HG03064 (cell line): ENCODE data around the gene MAPK1.
A peak's percentile ranks its signal among the peaks of the same experiment; 100 is the strongest.
"Not testable (repeated sequence)": the region's sequence is repeated elsewhere in the genome, so short reads cannot be mapped to it uniquely, and the experiment has no call there.

Experiments used
- ATAC-seq: cut with Tn5 transposase; IDR thresholded peaks from one replicate; pipeline ENCODE4 v1.9.1; 2021; ENCODE audit warnings: low read depth; ENCODE audit not compliant: unreplicated experiment

MAPK1 gene

DNA sequence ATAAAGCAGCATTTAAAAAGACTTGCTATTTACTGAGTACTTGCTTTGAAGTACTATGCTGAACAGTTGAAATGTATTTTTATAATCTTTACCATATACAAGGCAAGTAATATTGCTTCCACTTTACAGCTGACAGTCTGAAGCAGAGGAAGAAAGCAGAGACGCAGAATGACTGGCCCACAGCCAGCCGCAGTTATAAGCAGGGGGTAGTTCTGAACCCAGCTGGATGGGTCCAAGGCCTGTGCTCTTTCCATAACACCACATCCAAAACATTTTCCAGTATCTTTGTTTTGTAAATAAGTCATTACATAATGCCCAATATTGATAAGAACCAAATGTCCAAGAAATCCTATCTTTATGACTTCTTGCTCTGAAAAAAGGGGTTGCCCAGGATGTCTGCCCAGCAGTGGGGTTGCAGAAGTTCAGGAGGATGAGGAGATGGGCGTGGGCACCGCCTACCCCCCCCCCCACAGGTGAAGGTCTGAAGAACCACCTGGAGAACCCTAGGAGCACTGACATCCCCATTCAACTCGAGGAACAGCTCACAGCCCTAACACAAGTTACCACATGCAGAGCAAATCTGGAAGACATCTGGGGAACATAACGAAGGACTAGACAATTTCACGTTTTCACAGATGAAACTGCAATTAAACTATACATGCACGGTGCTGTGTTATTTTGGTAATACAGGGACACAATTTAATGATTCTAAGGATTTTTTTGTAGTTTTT is 107.6 kb downstream of the MAPK1 start:
- ATAC-seq = no peak

DNA sequence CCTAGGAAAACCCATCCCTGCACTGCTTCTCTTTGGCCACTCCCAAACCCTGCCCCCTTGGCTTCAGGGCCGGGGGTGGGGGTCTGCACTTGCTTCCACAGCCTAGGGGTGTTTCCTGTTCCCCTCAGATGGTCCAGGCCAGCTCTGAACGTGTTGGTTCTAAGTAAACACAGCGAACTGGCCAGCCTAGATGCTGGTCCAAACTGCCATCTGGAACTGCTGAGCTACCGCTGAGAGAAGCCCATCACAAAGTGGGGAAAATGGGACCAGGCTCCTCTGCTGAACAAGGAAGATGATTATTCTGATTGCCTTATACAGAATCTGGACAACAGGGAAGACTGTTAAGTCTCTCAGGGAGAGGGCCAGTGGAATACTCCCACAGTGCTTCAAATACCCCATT is 108.4 kb downstream of the MAPK1 start:
- ATAC-seq = no peak

DNA sequence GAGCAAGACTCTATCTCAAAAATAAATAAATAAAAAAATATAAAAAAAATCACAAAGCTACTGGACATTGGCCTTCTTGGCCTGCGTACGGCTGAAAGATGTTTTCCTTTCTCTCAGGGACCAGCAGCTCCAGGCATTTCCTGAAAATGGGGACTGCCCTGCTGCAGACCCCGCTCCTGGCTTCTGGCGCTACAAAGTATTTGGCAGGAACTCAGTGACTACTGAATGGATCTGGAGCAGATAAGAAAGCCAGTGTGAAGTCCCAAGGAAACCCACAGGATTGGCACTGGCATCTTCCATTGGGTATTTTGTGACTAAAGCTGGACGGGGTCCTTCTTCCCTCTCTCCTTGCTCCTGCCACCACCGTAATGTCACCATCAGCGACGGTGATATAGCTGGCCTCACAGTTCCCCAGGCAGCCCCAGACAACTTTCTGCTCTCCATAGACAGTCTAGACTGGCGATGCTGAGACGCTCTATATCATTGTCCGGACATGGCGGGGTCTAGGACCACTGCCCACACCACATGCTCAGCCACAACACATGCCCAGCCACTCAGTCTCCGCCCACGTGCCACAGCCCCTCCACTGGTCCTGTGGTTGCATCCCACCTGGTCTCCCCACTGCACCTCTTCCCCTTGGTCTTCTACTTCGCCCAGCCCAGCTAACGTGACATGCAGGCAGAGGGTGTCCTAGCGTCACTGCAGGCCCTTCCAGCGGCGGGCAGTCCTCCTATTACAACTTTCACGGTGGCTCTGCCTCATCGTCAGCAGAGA is 109.2 kb downstream of the MAPK1 start:
- no peak for ATAC-seq

DNA sequence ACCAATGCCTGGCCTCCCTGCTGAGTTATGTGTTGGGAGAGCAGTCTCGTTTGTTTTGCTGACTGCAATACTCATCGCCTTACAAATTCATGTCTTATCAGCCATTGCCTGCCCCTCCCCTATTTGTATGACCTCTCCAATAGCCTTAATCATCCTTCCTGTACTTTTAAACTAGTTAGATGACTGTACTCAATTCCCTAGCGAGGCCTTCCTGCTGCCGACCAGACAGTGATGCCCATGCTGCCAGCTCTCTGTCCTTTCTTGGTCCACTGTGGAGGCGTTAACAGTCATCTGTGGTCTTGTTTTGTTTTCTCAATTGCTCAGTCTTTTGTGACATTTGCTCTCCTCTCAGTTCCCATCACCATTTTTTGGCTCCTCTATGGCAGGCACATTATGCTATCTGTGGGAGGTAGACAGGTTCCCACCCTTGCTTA is 111.6 kb downstream of the MAPK1 start:
- no peak for ATAC-seq

DNA sequence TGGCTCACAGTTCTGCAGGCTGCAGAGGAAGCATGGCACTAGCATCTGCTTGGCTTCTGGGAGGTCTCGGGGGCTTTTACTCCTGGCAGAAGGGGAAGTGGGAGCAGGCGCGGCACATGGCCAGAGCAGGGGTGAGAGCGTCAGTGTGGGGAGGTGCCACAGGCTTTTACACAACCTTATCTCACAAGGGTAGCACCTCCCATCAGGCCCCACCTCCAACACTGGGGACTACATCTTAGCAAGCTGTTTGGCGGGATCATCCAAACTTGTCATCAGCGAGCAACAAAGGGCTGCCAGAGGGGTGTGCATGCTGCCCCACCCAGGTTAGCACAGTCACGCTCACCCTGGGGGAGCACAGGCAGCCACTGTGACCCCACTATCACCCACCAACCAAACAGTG is 112.9 kb downstream of the MAPK1 start:
- no peak for ATAC-seq

DNA sequence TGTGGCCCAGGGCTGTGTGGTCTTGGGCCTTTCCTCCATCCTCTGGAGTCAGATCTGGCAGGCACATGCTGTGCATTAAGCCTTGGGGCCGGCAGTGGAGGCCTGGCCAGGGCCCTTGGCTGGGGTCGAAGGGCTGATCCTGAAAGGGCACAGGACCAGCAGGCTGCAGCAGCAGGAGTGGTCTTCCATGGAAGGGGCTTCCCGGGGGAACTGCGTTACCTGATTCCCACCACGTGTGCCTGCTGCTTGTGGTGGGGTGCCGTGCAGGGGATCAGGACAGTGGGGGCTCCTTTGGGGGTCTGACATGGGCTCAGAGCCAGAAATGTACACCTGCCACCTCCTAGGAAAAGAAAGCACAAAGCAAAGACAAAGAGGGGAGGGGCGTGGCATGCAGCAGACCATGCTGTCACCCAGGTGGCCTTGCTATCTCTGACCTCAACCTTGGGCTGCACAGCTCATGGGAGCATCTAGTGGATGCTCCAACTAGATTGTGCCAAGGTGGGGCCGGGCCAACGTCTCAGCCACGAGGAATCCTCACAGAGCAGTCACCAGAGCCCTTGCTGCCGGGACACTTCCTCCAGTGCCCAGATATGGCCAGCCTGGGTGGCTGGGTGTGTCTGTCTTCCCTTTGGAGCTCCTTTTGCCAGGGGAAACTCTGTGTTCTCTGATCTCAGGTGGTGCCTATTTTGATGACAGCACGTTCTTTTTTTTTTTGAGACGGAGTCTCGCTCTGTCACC is 113.9 kb downstream of the MAPK1 start:
- no peak for ATAC-seq

DNA sequence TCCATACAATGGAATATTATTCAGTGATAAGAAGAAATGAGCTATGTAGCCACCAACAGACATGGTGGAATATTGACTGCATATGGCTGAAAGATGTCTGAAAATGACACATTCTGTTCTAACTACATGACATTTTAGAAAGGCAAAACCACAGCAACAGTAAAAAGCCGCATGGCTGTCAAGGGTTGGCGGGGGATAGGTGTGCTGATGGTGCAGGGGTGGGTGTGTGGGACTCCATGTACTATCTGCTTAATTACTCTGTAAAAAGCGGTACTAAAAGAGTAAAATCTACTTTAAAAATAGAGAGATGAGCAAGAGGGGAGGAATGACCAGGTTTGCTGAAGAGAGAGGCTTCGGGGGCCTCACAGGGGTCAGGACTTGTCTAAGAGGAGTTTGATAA is 115.2 kb downstream of the MAPK1 start:
- ATAC-seq = no peak

DNA sequence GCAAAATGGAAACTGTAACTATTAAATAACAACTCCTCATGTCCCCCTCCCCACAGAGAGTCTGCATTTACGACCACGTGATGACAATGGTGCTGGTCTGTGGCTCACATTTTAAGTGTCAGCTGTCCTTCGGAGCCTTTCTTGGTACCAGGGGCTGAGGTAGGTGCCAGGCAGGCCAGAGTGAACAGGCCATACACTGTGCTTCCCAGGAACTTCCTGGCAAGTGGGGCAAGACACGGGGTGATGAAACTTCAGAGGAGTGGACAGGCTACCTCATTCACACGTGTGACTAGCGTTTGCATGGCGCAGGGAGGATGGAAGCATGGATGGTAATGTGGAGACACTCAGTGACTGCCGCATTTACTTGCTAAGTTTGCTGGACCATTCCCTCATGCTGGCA is 121.5 kb downstream of the MAPK1 start:
- no peak for ATAC-seq

DNA sequence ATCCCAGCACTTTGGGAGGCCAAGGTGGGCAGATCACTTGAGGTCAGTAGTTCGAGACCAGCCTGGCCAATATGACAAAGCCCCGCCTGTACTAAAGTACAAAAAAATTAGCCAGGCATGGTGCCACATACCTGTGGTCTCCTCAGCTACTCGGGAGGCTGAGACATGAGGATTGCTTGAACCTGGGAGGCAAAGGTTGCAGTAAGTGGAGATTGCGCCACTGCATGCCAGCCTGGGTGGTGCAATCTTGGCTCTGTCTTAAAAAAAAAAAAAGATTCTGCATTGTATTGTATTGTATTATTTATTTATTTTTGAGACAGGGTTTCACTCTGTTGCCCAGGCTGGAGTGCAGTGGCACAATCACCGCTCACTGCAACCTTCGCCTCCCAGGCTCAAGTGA is 122.5 kb downstream of the MAPK1 start:
- not testable (repeated sequence) for ATAC-seq

DNA sequence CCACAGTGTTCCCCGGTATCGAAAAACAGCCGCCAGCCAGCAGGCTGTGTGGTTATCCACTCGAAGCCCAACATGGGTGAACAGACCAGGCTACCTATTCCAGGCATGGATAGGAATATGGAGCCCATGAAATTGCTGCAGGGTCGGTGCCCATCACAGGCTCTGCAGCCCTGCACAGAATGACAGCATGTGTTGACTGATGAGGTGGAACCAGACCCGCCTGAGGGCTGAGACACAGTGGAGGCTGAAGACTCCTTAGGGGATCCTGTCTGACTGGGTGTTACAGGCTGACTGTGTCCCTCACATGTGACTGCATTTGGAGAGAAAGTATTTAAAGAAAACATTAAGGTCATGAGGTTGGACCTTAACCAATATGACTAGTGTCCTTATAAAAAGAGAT is 125.7 kb downstream of the MAPK1 start:
- ATAC-seq = no peak

DNA sequence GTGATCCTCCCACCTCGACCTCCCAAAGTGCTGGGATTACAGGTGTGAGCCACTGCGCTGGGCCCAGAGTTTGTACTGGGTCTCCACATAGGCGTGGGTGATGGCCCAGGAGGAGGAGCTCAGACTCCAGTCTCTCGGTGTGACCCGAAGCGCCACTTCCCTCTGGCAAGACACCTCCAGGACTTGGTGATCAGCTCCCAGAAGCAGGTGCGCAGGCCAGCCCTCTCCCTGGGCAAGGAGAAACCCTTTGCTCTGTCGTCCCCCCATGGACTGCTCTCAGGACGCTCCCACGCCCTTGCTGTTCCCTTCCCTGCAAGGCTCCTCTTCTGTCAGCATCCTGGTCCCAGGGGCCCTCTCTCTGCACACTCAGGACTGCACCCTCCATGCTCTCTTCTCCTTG is 126.4 kb downstream of the MAPK1 start:
- ATAC-seq = no peak

DNA sequence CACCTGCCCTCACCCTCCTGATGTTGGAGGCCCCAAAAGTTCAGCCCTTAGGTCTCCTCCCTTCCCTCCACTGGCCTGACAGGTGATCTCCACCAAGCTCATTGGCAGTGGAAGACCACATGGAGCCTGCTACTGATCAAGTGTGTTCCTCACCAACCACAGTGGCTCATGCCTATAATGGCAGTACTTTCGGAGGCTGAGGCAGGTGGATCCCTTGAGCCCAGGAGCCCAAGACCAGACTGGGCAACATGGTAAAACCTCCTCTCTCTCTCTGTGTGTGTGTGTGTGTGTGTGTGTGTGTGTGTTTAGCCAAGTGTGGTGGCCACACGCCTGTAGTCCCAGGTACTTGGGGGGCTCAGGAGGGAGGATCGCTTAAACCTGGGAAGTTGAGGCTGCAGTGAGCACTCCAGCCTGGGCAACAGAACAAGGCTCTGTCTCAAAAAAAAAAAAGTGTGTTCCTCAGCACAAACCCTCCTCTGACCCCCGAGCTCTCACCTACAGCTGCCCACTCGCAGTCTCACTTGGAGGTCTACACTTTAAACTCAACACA is 127.5 kb downstream of the MAPK1 start:
- ATAC-seq = no peak

DNA sequence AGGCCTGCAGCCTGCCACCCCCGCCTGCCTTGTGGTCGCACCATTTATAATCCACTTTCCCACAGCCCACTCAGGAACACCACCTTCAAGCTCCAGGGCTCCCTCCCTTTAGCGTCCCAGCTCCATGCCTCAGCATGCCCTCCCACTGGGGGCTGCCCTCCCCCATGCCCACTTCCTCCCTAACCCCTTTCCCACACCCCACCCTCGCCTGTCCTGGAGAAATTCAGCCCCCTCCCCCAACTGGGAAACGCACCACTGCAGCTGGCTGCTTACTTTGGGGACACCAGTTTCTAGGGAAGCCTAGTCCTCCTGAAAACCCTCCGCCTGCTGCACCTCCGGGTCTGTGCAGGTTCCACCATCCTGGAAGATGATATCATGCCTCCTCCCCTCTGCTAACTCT is 128.5 kb downstream of the MAPK1 start:
- ATAC-seq = no peak

DNA sequence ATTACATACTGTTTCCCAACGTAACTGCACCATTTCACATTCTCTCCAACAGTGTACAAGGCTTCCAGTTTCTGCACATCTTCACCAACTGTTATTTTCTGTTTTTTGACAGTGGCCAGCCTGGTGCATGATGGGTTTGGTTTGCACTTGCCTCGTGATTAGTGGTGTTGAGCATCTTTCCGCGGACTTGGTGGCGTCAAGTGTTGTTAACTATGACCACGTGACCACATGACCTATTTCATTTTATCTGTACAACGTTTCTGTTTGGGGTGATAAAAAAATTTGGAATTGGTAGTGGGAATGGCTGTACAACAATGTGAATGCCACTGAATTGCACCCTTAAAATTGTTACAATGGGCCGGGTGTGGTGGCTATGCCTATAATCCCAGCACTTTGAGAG is 129.4 kb downstream of the MAPK1 start:
- ATAC-seq = no peak

DNA sequence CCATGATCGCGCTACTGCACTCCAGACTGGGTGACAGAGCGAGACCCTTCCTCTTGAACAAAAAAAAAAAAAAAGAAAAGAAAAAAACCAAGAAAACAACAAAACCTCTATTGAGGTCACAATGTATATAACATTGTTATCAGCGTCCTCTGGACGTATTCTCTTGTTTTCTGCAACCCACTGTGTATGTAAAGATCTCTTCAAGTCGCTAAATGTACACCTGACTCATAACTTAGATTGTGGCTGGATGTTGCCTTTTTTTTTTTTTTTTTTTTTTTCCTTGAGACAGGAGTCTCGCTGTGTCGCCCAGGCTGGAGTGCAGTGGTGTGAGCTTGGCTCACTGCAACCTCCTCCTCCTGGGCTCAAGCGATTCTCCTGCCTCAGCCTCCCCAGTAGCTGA is 130.5 kb downstream of the MAPK1 start:
- ATAC-seq = no peak

DNA sequence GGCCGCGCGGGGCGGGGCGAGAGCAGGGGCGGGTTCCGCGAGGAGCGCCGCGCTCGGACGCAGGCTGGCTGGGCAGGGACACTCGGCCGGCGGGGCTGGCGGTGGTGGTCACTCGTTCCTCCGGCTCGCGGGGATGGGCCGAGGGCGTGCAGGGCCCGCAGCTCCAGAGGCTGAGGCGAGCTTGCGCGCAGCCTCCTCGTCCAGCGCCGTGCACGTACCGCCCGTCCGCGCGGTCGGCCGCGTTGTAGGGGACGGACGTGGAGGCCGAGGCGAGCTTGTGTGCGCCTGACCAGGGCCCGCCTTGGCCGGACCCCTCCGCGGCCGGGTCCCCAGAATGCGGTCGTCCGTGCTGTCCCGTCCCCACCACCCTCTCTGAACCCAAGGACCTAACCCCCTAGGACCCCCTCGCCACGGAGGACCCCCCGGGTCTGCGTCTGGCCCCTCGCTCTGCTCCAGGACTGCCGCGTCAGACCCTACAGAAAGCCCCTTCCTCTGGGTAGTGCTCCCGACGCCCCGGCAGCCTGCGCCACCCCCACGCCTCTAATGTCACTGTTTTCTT is 131.3 kb downstream of the MAPK1 start:
- ATAC-seq = no peak

DNA sequence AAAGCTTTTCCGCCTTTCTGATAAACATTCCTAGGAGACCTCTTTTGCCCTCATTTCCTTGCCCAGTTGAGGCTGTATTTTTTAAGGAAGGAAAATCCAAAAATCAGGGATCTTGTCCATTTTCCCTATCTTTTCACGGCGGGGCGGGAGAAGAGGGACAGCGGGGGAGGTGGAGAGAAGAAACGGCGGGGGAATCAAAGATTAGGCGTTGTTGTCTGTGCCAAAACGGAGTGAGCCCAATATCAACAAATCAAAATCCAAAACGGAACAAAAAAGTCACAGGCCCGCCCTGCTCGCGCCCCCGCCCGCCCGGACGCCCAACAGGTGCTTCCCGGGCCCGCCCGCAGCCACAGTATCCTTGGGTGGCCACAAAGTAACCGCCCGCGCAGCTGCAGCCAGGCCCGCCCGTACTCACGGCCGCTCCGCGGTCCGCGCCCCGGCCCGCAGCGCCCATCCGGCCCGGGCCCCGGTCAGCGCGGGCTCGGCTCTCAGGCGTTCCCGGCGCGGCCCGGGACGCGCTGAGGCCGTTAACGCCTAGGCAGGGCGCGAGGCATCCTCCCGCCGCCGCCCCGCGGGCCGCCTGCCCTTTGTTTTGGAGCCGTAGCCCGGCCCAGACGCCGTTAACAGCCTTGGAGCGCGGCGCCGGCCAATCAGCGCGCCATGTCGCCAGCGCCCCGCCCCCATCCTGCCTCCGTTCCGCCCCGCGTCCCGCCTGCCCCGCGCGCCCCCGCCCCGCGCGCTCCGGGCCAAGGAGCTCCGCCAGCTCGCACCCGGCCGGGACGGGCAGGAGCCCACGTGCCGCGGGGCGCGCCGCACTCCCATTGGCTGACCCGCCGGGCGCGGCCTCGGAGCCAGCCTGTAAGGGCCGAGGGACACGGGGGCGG is 132.0 kb downstream of the MAPK1 start, which contains the start of gene YPEL1:
Gene YPEL1 (minus strand): TSS at position 595 of the 884 bp plus-strand sequence. CDS start 25,050 bp downstream, outside the sequence.
- ATAC-seq = peak; percentile 83

DNA sequence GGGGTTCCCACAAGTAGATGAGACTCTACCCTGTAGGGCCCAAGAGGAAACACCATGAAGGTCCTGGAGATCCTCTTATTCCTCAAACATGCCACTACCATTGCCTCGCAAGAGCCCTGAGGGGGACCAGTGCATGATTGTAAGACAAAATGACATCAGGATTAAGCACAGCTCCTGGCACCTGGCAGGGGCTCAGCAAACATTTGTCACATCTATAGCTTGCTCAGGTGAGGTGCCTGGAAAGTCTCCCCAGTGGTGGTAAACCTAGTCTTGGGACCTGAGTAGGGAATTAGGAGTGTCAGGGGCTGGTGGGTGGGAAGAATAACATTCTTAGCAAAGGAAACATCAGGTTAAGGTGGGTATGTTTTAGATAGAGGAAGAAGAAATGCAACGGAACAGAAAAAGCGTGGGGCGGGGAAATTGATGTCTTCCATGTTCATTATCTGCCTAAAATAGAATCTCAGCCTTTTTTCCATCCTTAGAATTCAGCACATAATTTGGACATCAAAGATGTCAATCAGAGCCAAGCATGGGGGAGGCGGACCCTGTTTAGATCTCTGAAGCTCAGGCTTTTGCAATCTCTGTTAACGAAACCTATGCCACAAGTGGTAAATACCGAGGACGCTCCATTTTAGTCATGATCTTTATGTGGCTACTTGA is 132.8 kb downstream of the MAPK1 start:
- no peak for ATAC-seq

DNA sequence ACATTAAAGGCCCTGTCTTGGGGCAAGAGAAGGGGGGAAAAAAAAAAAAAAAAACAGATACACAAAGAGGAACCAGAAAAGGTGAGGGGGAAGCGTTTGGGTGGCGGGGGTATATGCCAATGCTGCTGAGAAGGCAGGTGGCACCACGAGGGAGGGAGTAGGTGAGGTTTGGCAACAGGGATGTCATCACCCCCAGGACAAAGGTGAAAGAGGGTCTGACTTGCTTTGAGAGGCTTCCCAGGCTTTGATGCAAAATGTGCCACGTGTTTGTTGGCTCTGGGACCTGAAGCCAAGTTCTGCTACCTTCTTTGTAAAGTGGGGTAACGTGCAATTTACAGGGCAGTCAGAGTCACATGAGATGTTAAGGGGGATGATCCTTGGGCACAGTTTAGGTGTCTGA is 135.9 kb downstream of the MAPK1 start:
- ATAC-seq = no peak
